RCC 7860 (cell line): Measurements from ENCODE around the gene TYRO3.

Experiments used
- DNase-seq: peaks from one replicate; pipeline ENCODE4 v3.0.0-alpha.2; 2015; ENCODE audit warnings: low spot score
- FAIRE-seq: peaks from 2 replicates; lab custom pipeline; 2012; peaks lifted over from hg19 to GRCh38; lab: Jason Lieb, UNC

TYRO3 gene

DNA sequence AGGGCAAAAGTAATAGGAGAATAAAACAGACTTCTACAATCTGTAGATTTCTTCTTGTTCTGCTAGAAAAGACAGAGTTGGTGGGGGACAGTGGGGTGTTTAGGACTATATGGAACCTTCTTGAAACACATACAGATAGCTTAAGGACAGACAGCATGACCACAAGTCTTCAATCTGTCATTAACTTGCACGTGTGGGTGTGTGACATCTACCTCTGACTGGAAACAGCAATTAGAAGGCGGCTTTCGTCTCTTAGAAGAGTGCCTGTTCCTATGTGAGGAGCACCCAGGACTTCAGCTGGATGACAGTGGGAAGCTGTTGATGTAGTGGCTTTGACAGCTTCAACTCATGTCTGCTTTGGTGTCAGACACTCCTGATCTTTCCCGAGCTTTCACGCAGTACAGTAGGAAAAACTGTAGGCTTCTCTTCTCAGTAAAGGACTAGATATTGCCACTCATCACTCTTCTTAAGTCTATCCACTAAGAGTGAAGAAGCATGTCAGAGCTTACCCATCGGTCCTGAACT is 44.5 kb downstream of the TYRO3 start:
- DNase-seq (no peak), FAIRE-seq (no peak)

DNA sequence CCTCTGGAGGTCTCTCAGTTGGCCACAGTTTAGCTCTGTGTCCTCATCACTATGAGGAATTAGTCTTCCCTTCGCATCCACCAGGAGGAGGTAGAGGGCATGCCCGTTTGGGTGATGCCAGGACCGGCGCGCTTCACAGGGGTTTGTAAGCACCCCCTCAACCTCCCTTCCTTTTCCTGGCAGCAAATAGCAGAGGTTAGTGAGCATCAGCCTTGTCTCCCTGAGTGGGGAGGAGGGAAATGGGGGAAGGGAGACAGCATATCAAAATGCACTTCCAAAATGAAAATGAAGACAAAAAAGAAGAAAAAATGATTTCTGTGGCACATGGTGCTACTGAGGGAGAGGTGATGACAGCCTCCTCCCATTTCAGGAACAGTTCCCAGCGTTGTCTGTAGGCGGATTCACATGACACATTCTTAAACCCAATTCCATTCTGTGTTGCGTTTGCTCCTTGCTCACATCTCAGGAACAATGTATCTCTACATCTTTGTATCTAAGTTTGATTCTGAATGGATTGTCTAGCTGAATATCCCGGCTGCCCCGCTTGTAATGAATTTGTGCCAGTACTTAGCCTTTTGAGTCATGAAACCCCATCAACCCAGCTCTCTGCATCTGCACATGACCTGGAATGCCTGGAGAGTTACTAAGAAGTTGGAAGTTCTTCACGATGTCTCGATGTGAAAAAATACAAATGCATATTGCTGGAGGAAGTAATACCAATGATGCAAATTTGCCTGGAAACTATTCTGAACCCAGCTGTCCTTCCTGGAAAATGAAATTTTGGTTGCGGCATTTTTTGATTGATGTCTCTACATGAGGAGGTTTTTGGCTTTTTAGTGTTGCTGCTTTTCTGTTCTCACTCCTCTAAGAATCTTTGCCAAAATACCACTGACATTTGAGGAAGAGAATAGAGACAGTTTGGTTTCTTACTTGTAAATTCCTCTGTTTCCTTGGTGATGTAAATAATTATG is 45.2 kb downstream of the TYRO3 start:
- no peak for DNase-seq
- FAIRE-seq = no peak

DNA sequence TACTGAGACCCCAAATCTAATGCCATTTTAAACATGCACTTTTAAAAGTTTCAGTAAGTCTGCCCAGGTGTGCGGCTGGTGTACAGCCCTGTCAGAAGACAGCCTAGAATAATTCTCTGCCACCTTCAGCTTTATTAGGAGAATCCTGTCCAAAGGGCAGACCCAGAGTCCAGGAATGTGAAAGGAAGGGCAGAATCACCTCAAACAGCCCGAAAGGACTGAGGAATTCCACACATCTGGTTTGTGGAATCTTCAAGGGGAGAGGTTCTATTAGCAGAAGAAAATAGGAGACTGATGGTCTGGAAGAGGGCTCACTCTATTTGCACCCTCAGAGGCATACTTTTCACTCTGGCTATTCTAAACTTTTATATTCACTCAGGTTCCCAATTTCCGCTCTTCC is 46.6 kb downstream of the TYRO3 start:
- DNase-seq = no peak
- FAIRE-seq = no peak

DNA sequence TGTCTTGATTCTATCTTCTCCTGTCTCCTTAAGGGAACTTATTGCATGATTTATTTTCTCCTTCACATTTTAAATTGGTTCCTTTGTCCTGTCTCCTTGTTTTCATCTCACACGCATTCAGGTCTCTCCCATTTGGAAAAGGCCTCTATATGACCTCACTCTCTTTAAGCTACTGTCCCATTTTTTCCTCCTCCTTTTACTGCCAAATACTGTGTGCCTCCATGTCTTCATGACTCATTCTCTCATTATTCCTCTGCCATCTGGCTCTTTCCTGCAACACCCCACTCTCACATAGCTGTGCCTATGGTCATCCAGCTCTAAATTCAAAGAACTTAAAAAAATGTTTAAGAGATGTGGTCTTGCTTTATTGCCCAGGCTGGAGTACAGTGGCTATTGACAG is 48.0 kb downstream of the TYRO3 start:
- DNase-seq = peak; percentile 32
- no peak for FAIRE-seq

DNA sequence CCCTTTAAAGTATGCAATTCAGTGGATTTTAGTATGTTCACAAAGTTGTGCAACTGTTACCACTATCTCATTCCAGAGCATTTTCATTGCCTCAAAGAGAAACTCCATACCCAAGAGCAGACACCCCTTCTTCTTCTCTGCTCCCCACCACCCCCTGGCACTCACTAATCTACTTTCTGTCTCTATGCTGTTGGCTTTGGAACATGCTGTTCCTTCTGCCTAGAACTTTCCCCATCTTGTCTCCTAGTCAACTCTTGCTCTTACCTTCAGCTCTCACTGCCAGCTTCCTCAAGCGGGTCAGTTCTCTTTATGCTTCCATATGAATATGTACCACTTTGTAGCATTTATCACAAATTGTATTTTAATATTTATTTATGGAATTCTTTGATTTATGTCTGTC is 50.1 kb downstream of the TYRO3 start:
- DNase-seq = no peak
- no peak for FAIRE-seq

DNA sequence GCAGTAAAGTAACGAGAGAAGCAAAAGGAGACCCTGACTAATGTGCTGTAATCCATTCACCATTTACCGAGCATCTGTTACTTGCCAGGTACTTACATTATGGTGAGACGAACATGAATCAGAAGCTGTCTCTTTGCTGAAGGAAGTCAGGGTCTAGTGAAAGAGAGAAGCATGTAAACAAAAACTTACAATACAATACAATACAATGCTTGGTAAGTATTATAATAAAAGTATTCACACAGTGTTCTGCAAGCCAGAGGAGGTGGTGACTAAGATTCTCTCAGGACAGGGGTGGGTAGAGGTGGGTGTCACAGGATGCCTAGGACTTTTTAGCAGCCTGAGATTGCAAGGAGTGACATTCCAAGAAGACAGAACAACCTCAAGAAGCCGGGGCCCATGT is 51.0 kb downstream of the TYRO3 start:
- DNase-seq = no peak
- FAIRE-seq = no peak

DNA sequence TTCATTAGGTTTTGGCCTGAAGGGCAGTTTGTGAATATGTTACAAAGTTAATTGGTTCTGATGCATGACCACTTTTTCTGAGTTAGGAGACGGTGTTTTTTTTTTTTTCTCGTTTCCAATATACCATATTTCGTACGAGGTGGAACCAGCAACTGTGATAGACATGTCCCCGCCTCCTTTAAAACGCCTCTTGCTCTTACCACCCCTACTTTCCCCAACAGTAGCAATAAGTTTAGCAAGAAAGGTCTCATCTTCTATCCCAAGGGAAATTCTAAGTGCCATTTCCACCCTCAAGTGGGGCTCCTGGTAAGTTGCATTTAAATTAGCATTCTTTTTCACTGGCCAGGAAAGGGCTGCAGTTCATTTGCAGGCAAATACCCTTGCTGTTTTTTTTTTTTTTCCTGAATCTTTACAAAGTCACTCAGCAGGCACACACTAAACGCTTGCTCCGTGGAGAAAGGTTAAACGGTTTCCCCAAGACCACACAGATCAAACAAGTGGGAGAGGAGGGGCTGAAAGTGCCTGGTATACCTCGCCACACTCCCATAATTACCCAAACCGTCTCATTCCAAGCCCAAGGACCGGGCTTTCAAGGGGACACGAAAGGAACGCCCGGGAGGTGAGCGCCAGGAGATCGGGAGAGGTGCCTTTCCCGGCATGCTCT is 61.7 kb downstream of the TYRO3 start:
- FAIRE-seq (no peak), DNase-seq (no peak)

DNA sequence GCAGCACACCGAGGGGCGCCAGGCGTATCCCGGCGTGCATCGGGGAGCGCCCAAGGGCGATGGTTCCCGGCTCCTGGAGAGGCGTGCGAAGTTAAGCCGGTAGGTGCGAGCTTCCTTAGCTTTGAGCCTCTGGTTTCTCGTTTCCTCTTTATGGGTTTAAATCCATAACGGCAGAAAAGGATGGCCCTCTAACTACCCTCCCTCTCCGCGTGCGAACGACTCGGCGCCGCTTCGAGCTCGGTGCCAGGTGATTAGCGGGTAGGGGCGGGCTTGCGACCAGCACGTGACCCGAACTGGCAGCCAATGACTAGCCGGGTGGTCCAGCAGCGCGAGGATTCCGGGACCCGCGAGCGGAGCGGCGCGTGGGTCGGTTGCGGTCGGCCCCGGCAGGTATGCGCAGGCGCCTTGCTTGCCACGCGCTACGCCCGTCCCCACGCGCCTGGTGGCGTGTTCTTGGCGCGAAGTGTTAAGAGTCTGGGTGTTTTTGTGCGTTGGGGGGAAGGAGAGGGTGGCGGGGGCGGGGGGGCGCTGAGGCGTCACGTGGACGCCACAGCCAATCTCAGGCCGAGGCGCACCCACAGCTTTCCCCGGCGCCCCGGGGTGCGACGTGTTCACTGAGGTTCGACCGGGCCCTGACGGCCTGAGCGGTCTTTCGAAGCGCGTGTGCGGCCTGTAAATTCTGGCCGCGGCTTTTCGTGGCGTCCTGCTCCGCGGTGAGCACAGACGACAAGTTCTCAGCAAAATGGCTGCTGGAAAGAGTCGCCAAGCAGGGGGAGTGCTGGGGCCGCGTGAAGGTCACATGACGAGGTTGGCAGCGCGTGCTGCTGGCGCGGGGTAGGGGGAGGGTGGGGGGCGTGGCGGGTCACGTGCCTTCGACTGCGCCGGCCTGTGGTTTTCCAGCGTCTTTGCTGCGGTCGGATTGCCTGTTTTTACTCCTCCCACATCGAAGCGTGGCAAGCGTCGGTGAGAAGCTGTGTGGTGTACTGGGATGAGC is 62.5 kb downstream of the TYRO3 start:
- FAIRE-seq = no peak
- DNase-seq = peak; percentile 36

DNA sequence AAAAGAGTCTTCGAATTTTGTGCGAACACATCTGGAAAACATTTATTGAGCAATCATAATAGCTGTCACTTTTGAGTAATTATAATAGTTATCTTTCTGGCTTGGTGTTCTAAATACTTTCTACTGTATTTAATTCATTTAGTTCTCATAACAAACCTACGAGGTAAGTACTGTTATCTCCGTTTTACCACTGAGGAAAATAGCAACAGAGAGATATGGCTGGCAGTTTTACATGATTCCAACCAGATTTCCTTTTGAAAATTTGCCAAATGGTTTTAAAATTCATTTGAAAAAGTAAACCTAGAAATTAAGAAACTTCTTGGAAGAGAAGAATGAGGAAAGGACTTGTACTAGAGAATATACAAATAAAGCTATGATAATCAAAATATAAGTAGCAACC is 63.9 kb downstream of the TYRO3 start:
- no peak for FAIRE-seq
- no peak for DNase-seq

DNA sequence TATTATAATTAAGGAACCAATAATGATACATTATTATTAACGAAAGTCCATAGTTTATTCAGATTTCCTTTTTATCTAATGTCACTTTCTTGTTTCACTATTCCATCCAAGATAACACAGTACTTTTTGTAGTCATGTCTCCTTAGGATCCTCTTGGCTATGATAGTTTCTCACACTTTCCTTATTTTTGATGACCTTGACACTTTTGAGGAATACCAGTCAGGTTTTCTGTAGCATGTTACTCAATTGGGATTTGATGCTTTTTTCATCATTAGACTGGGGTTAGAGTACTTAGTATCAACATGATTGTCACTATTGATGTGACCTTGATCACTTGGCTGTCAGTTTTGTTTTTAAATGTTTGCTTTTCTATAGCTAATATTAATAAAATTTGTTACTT is 68.2 kb downstream of the TYRO3 start:
- FAIRE-seq (no peak), DNase-seq (no peak)

DNA sequence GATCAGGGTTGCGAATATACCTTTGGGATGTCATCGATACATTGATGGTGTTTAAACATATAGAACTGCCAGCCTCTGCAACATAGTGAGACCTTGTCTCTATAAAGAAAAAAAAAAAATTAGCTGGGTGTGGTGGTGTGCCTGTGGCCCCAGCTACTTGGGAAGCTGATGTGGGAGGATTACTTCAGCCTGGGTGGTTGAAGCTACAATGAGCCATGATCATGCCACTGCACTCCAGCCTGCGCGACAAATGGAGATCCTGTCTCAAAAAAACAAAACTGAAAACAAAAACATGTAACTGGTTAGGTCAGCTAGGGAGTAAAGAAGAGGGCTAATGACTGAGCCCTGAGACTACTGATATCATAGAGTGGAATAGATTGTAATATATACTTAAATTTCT is 70.5 kb downstream of the TYRO3 start:
- FAIRE-seq (no peak), DNase-seq (no peak)

DNA sequence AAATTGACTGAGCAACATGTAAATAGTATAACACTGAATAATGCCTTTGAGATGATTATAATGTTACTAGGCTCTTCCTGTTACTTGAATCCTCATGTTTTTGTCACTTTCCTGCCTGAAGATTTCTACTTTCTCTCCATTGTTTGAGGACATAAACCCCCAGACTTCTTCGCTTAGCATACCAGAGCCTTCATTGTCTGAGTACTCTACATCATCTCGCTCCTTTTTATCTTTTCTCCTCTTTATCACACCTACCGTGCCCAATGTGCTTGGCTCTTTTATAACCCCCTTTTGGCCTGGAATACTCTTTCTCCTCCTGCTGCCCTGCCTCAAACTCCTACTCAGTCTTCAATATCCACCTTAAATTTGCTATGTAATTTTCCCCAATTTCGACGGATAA is 70.9 kb downstream of the TYRO3 start:
- DNase-seq = no peak
- FAIRE-seq = no peak

DNA sequence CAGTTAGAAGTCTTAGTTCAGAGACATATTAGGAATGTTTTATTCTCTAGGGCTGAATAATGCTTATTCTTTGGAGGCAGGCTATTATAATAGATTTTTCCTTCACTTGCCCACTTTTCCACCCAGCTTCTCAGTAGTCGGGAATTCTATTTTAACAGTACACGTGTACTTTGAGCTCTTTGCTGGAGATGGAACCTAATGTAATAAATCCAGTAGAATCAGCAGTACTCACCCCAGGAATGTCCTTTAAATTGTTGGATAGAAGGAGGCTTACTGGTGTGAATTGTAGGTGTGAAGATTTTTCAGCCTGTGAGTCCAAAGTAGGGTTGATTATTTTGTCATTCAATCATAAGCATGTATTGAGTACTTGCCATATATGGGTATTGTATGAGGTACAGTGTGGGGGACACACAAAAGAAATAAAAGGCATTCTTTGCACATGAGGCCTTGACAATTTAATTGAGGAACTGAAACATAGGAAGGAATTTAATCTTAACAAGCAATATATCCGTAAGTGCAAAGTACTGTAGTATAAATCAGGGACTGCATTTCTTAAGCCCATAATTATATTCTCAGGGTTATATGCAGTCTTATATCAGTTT is 71.7 kb downstream of the TYRO3 start:
- DNase-seq = no peak
- FAIRE-seq = no peak

DNA sequence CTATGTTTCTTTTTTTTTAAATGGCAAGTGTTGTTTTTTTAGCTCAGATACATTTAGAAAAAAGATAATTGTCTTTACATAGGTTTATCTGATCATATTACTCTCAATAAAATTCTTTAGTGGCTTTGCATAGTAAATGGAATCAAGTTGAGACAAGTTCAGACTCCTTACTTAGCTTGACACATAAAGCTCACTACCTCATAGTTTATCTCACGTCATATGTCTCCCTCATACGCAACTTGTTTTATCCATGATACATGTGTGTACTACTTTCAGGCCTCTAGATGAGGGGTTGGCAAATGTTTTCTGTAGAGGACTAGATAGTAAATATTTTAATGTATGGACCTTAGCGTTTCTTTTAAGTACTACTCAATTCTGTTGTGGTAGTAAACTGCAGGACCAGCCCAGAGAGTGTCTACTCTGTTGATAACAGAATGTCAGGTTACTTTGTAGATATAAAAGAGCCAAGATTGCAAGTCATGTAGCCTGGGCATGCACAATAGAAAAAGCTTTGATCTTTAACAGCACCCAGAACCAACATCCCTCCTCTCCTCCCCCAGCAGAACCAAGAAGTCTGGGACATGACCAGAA is 73.0 kb downstream of the TYRO3 start:
- FAIRE-seq = no peak
- DNase-seq = no peak
